GM23338 (cell line): Measurements from ENCODE around the gene WARS2.

Experiments used
- CREB1 ChIP-seq: fragments of 250-450 bp; sonication (Bioruptor Pico); IDR thresholded peaks from 2 replicates; pipeline ENCODE4 v1.5.0; 2020; ENCODE audit warnings: low read depth, mild to moderate bottlenecking, moderate library complexity
- CTCF ChIP-seq, 2 experiments: fragments of 200-600 bp in 1 of 2; sonication (generic) in 1 of 2; conservative IDR thresholded peaks; 2 replicates each; pipeline versions ENCODE4 v1.5.1 to v1.6.1; 2016 to 2017; ENCODE audit warnings: antibody characterized with exemption in 2 of 2, low read depth in 2 of 2, mild to moderate bottlenecking in 2 of 2, moderate library complexity in 1 of 2
- EZH2 ChIP-seq: fragments of 200-600 bp; sonication (generic); IDR thresholded peaks from one replicate; pipeline ENCODE4 v1.8.0; 2017; ENCODE audit warnings: antibody characterized with exemption, mild to moderate bottlenecking, low read depth; ENCODE audit not compliant: unreplicated experiment
- EZH2phosphoT487 ChIP-seq: fragments of 200-600 bp; sonication (generic); IDR thresholded peaks from one replicate; pipeline ENCODE4 v1.8.1; 2018; ENCODE audit warnings: antibody characterized with exemption; ENCODE audit not compliant: unreplicated experiment
- JUNB ChIP-seq: IDR thresholded peaks from one replicate; pipeline ENCODE4 v1.6.1; 2016; ENCODE audit warnings: antibody characterized with exemption; ENCODE audit not compliant: unreplicated experiment
- POLR2AphosphoS5 ChIP-seq: IDR thresholded peaks from 2 replicates; pipeline ENCODE4 v1.6.1; 2016; ENCODE audit warnings: antibody characterized with exemption, low read depth
- REST ChIP-seq: IDR thresholded peaks from one replicate; pipeline ENCODE4 v1.6.1; 2018; ENCODE audit warnings: antibody characterized with exemption; ENCODE audit not compliant: unreplicated experiment
- ZNF331 ChIP-seq: fragments of 250-450 bp; sonication (Bioruptor Pico); IDR thresholded peaks from 2 replicates; pipeline ENCODE4 v1.5.0; 2020; ENCODE audit warnings: low read depth, mild to moderate bottlenecking, moderate library complexity
- ZNF462 ChIP-seq: fragments of 250-450 bp; sonication (Bioruptor Pico); IDR thresholded peaks from 2 replicates; pipeline ENCODE4 v1.5.0; 2020; ENCODE audit warnings: mild to moderate bottlenecking, moderate library complexity

GRCh38 chr1:119140177-119141019 is at the start of gene WARS2:
- 0 out of 4 replicates have a peak, but pooled peaks of 1 of the 2 experiments have one; percentile 1 for TF ChIP-seq CTCF (conservative IDR thresholded peaks at IDR 0.05; ENCODE audit: low read depth in 2 of 2)
- no peak for TF ChIP-seq EZH2
- TF ChIP-seq REST: no peak
- peak; percentile 63 for TF ChIP-seq POLR2AphosphoS5
- no peak for TF ChIP-seq EZH2phosphoT487
- no peak for TF ChIP-seq ZNF462 (CRISPR knock-in tag)
- peak; percentile 97 for TF ChIP-seq CREB1 (CRISPR knock-in tag)
- TF ChIP-seq JUNB: no peak
- TF ChIP-seq ZNF331 (CRISPR knock-in tag): no peak
